T-helper 22 cell (primary cell): ENCODE data around the gene COPG1.
"Not testable (repeated sequence)": the region's sequence is repeated elsewhere in the genome, so short reads cannot be mapped to it uniquely, and the experiment has no call there.

ENCODE experiments used
- DNase-seq: peaks from one replicate; pipeline ENCODE4 v3.0.0-alpha.2; 2020; ENCODE audit warnings: low read depth

Gene COPG1

GRCh38 chr3:129245141-129245540 is 4.3 kb upstream of the COPG1 start:
- DNase-seq, result no peak

DNA sequence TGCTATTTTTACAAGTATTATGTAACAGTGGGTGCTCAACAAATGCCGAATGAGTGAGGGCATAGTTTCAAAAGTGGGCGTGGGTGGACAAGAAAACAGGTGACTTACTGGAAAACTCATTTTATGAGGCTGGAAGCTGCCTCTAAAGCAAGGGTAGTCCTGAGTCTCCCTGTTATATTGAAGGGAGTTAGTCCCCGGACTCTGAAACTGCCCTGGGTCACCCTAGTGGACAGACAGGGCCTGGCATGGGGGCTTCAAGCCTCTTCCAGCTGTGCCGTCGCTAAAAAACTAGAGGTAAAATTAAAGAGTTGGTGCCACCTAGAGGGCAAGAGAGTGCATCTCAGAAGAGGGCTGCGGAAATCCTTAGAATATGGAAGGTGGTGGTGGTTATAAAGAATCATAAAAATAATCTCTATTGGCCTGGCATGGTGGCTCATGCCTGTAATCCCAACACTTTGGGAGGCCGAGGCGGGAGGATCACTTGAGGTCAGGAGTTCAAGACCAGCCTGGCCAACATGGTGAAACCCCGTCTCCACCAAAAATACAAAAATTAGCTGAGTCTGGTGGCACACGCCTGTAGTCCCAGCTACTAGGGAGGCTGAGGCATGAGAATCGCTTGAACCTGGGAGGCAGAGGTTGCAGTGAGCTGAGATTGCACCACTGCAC is 3.6 kb upstream of the COPG1 start:
- DNase-seq, result peak; percentile 34

GRCh38 chr3:129246636-129247035 is 2.8 kb upstream of the COPG1 start:
- DNase-seq, result no peak

- no peak for DNase-seq
These were observed 973 bp upstream of the COPG1 start for GRCh38 chr3:129248286-129248979.

DNA sequence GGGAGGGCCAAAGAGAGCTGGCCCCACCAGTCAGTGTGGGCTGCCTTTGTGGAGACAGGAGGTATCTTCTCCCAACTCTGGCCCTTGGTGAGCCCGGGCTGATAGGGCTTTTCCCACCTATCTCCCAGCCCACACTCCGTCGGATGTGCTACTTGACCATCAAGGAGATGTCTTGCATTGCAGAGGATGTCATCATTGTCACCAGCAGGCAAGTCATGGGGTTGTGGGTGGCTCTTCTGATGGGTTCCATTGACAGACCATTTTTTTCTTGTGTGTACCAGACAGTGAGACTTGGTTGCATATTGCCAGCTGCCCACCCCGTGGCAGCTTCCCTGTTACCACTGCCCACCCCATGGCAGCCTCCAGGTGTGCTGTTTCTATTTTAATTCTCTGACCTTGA is 3.3 kb downstream of the COPG1 start:
- DNase-seq, result no peak

DNA sequence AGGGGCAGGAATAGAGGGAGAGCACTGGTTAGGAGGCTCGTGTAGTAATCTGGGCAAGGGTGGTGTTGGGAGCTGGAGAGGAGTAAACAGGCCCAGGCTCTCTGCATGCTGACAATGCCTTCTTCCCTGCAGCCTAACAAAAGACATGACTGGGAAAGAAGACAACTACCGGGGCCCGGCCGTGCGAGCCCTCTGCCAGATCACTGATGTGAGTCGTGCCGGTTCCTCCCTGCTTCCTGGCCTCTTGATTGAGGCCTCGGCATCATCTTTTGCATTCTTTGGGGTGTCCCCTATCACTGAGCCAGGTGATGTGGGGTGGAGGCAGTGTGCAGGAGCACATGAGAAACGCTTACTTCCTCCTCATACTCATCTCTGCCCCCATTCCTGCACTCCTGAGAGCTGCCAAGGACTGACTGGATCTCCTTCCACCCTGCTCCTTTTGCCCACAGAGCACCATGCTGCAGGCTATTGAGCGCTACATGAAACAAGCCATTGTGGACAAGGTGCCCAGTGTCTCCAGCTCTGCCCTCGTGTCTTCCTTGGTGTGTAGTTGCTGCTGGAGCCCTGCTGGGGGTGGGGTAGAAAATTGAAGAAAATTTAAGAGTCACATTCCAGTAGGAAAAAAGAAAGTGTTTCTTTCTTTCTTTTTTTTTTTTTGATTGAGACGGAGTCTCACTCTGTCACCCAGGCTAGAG is 5.3 kb downstream of the COPG1 start:
- DNase-seq, result no peak

GRCh38 chr3:129256270-129256669 is 6.9 kb downstream of the COPG1 start:
- DNase-seq, result no peak

DNA sequence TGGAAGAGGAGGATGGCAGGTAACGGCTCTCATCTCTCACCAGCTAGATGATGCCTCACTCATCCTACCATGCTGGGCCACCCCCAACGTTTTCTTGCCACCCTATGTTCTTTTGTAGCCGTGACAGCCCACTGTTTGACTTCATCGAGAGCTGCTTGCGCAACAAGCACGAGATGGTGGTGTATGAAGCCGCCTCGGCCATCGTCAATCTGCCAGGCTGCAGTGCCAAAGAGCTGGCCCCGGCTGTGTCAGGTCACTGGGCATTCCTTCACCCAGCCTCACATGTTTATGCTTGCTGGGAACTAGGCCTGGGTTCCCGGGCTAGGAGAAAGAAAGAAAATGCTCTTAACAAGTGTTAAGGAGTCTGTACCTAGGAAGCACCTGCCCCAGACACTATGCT is 8.2 kb downstream of the COPG1 start:
- DNase-seq, result no peak

GRCh38 chr3:129259612-129260477 is 10.4 kb downstream of the COPG1 start:
- no peak for DNase-seq

DNA sequence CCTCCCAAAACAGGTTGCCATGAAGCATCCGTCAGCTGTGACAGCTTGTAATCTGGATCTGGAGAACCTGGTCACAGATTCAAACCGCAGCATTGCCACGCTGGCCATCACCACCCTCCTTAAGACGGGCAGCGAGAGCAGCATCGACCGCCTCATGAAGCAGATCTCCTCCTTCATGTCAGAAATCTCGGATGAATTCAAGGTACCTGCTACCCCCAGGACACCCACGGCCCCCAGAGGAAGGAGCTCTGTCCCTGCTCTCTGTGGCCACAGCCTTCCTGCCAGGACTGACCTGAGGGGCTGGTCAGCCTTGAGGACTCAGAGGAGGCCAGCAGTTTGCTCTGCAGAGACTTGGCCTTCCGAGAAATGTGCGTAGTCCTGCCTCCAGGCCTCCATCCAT is 11.2 kb downstream of the COPG1 start:
- no peak for DNase-seq

GRCh38 chr3:129261894-129262293 is 12.5 kb downstream of the COPG1 start:
- no peak for DNase-seq

DNA sequence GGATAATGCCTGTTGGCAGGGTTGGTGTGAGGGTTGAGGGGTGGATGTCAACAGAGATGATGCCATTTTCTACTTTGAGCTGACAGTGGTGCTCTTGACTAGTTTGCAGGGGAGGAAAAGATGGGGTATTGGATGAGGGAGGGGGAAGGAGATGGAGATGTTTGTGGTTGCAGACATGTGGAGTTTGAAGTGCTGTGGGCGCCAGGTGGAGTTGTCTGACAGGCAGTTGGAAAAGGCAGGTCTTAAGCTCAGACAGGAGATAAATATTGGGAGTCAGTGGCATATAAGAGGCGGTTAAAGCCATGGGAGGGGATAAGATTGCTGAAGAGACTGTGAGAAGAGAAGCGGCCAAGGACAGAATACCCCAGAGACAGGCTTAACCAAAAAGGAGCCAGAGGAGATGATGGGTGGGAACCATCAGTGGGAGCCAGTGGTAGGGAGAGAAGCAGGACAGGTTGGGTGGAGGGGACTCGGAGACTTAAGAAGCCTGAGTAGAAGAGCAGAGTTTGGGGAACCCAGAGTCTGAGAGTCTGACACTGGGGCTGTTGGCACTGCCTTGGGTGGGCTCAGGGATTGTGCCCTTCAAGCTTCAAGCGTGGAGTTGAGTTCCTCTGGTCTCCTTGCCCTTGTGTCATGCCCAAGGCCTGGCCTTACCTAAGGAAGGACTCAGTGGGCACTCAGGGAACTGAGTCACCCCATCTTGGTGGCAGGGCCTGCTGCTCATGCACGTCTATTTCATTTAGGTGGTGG is 13.9 kb downstream of the COPG1 start:
- no peak for DNase-seq

DNA sequence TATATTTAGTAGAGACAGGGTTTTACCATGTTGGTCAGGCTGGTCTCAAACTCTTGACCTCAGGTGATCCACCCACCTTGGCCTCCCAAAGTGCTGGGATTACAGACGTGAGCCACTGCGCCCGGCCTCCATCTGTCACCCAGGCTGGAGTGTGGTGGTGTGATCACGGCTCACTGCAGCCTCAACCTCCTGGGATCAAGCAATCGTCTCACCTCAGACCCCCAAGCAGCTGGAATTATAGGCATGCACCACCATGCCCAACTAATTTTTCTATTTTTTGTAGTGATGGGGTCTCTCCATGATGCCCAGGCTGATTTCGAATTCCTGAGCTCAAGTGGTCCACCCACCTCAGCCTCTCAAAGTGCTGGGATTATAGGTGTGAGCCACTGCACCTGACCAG is 15.6 kb downstream of the COPG1 start:
- DNase-seq, result not testable (repeated sequence)

DNA sequence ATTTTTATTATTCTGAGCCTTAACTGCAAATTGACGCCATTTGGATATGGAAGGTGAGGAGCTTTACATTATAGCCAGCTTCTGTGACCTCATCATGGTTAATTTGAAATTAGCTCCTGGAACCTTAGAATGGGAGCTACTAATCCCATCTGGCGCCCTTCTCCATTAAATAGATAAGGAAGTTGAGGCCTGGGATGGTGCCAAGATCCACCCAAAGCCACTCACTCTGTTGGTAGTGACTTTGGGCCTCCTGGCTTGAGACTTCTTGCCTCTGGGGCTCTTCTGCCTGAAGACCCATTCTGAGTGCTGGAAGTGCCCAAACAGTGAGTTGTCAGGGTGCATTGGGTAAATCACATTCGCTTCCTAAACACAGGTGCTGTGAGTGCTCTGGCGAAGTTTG is 17.2 kb downstream of the COPG1 start:
- DNase-seq, result no peak

DNA sequence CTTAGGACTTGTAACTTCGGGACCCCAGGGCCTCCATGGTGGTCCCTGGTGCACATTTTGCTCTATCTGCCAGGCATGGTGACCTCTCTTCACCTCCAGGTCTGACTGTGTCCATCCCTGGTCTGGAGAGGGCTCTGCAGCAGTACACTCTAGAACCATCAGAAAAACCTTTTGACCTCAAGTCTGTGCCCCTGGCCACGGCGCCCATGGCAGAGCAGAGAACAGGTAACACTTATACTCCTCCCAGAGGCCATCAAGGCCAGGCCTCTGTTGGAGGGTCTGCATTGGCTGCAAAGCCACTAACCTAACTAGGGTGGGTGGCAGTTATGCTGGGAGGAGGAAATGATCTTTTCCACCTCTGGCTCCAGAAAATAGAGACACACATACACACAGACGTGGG is 19.0 kb downstream of the COPG1 start:
- no peak for DNase-seq

GRCh38 chr3:129271674-129272073 is 22.3 kb downstream of the COPG1 start:
- DNase-seq, result no peak

DNA sequence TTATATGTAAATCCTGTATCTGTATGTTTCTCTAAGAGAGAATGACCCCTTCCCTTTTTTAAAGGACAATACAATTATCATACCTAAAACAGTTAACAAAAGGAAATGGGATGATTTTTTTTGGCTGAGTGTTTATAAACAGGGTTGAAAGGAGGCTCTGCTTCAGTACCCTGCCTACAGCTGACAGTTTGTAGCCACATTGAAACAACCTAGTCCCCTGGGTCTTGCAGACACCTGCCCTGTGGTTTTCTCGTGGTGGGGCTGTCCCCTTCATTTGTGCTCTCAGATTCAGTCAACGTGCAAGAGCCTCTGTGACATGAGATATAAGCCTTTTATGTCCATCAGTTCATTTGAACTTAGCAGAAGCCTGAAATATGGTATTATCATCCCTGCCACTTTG is 27.0 kb downstream of the COPG1 start:
- no peak for DNase-seq

DNA sequence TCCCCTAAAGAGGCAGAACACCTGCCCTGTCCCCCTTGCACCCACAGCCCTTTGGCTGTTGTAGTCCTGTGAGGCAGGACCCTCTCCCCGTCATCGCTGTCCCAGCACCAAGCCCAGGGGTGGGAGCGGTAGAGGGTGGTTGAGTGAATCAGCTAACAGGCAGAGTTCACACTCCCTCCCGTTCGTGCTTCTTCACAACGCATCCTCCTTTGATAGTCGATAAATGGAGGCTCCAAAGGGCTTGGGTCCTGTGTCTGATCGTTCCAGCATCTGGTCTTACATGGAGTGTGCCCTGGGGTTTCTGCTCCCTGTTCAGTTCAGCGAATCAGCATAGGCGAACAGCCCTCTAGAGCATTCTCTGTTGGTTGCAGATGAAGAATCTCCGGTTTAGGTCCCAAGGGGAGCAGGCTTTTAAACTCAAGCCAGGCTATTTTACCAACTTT is 28.4 kb downstream of the COPG1 start:
- DNase-seq, result no peak

DNA sequence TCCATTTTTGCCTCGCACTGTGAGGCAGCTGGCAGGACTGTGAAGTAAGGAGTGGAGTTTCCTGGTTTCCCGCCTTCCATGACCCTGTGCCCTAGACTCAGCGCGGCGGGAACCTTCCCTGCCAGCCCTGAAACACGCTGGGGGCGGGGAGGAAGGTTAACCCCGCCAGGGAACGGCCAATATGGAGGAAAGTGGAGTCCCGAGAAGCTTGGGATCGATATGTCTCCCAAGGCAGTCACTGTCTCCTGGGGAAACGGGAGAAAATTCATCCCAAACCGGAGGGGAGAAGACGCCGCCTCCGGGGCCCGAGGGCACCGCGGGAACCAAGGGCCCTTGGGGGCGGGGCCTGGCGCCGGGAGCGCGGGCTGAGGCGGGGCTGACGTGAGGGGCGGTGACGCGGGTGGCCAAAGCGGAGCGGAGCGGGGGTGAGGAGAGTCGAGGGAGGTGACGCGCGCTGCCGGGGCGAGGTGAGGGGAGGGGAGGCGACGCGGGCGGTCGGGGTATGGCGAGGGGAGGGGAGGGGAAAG is 29.1 kb downstream of the COPG1 start, which contains the start of gene HMCES:
TSS of gene HMCES (plus strand) at position 432 of the 527 bp plus-strand sequence. CDS start 863 bp downstream, outside the sequence.
- peak; percentile 94 for DNase-seq

DNA sequence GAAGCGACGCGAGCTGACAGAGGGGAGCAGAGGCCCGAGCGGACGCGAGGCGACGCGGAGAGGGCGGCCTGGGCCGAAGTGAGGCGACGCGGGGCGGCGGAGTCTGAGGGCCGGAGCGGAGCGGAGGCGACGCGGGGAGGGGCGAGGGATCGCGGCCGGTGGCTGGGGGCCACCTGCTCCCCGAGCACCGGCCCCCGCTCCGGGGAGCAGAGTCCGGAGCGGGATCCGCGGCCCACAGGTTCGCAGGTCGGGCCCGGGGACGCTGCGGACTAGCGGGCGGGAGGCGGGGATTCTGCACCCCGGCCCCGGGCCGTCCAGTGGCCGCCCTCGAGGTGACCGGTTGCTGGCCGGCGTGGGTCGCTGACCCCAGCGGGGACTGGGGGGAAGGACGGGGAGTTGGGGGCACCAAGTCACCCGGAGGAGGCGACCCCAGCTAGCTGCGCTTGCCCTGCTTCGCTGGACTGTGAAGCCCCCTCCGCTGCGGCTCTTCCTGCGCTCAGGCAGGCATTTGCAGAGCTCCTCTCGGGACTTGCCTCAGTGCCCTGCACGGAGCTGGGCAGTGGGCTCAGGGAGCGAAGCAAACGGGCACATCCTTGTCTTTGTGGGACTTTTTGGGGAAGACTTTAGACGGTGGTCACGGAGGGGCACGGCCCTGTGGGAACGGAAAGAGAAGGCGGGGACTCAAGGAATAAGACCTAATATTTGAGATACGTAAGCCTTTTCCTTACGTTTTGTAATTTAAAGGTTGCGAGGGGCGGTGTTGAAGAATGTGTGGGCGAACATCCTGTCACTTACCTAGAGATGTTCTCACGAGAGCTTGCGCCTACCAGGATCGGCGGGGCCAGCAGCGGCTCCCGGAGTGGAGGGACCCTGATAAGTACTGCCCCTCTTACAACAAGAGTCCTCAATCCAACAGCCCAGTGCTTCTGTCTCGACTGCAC is 29.8 kb downstream of the COPG1 start:
- DNase-seq, result peak; percentile 18
